H9 (cell line): ENCODE measurements around the gene DBN1. TPM values are rescaled to one million over a fixed set of nuclear protein-coding genes. Genes with fewer than 3 reads are reported as not detected.

Source experiments
- DNase-seq: peaks from one replicate; pipeline ENCODE4 v3.0.0-alpha.2; 2017
- H2AFZ ChIP-seq: one replicate; pipeline ENCODE4 v1.6.1; 2013; ENCODE audit warnings: mild to moderate bottlenecking, low read length, control low read depth, moderate library complexity
- H2AK5ac ChIP-seq: 2 replicates; pipeline ENCODE4 v1.6.1; 2013; ENCODE audit warnings: low read length, control low read depth, mixed read lengths; ENCODE audit not compliant: insufficient read length
- H2BK120ac ChIP-seq: one replicate; pipeline ENCODE4 v1.6.1; 2013; ENCODE audit warnings: low read depth, mild to moderate bottlenecking, low read length, control low read depth, inconsistent platforms; ENCODE audit not compliant: poor library complexity, severe bottlenecking
- H2BK12ac ChIP-seq: 2 replicates; pipeline ENCODE4 v1.6.1; 2013; ENCODE audit warnings: low read length, control low read depth, mixed read lengths, low read depth; ENCODE audit not compliant: insufficient read length
- H2BK15ac ChIP-seq: 2 replicates; pipeline ENCODE4 v1.6.1; 2013; ENCODE audit warnings: low read depth, low read length, control low read depth
- H2BK20ac ChIP-seq: one replicate; pipeline ENCODE4 v1.6.1; 2013; ENCODE audit warnings: low read depth, mild to moderate bottlenecking, low read length, control low read depth, inconsistent platforms; ENCODE audit not compliant: poor library complexity, severe bottlenecking
- H2BK5ac ChIP-seq: 2 replicates; pipeline ENCODE4 v1.6.1; 2013; ENCODE audit warnings: low read length, control low read depth, mixed read lengths; ENCODE audit not compliant: insufficient read length
- H3K14ac ChIP-seq: 2 replicates; pipeline ENCODE4 v1.6.1; 2013; ENCODE audit warnings: low read length, control low read depth; ENCODE audit not compliant: insufficient read depth
- H3K18ac ChIP-seq: 2 replicates; pipeline ENCODE4 v1.6.1; 2013; ENCODE audit warnings: low read depth, mild to moderate bottlenecking, mixed read lengths, low read length, control low read depth; ENCODE audit not compliant: insufficient read length
- H3K23ac ChIP-seq: 2 replicates; pipeline ENCODE4 v1.6.1; 2013; ENCODE audit warnings: low read length, control low read depth, mixed read lengths, low read depth; ENCODE audit not compliant: insufficient read length
- H3K23me2 ChIP-seq: 2 replicates; pipeline ENCODE4 v1.6.1; 2013; ENCODE audit warnings: low read depth, mild to moderate bottlenecking, mixed read lengths, low read length, control low read depth; ENCODE audit not compliant: insufficient read length, poor library complexity, severe bottlenecking
- H3K27ac ChIP-seq: 2 replicates; pipeline ENCODE4 v1.5.1; 2013; ENCODE audit warnings: low read length, control low read depth, mixed read lengths, low read depth; ENCODE audit not compliant: insufficient read length
- H3K27me3 ChIP-seq: 2 replicates; pipeline ENCODE4 v1.6.1; 2013; ENCODE audit warnings: low read length, control low read depth, inconsistent platforms; ENCODE audit not compliant: insufficient read depth
- H3K4ac ChIP-seq: 2 replicates; pipeline ENCODE4 v1.6.1; 2013; ENCODE audit warnings: low read depth, mild to moderate bottlenecking, control low read depth, inconsistent platforms, low read length, moderate library complexity
- H3K4me1 ChIP-seq: 2 replicates; pipeline ENCODE4 v1.6.1; 2013; ENCODE audit warnings: low read length, control low read depth, inconsistent platforms; ENCODE audit not compliant: insufficient read depth
- H3K4me2 ChIP-seq: 2 replicates; pipeline ENCODE4 v1.6.1; 2013; ENCODE audit warnings: low read length, control low read depth, mixed read lengths; ENCODE audit not compliant: insufficient read length, insufficient read depth
- H3K56ac ChIP-seq: 2 replicates; pipeline ENCODE4 v1.6.1; 2013; ENCODE audit warnings: low read depth, mild to moderate bottlenecking, mixed read lengths, low read length, control low read depth; ENCODE audit not compliant: insufficient read length
- H3K79me1 ChIP-seq: 2 replicates; pipeline ENCODE4 v1.6.1; 2013; ENCODE audit warnings: low read depth, mild to moderate bottlenecking, moderate library complexity, low read length, control low read depth, inconsistent platforms; ENCODE audit not compliant: insufficient read depth, poor library complexity, severe bottlenecking
- H3K79me2 ChIP-seq: 2 replicates; pipeline ENCODE4 v1.6.1; 2013; ENCODE audit warnings: low read length, control low read depth, inconsistent platforms; ENCODE audit not compliant: insufficient read depth
- H3K9ac ChIP-seq: 2 replicates; pipeline ENCODE4 v1.6.1; 2013; ENCODE audit warnings: low read length, control low read depth, mixed read lengths; ENCODE audit not compliant: insufficient read length; ENCODE audit errors: extremely low read depth
- H3K9me3 ChIP-seq: one replicate; pipeline ENCODE4 v1.6.1; 2013; ENCODE audit warnings: low read depth, low read length, inconsistent platforms; ENCODE audit not compliant: control insufficient read depth
- H3T11ph ChIP-seq: one replicate; pipeline ENCODE4 v1.6.1; 2013; ENCODE audit warnings: mild to moderate bottlenecking, low read length, control low read depth, inconsistent platforms
- H4K20me1 ChIP-seq: one replicate; pipeline ENCODE4 v1.6.1; 2013; ENCODE audit not compliant: control insufficient read depth, insufficient read length, insufficient read depth
- H4K5ac ChIP-seq: 2 replicates; pipeline ENCODE4 v1.6.1; 2013; ENCODE audit warnings: low read depth, mild to moderate bottlenecking, mixed read lengths, low read length, control low read depth; ENCODE audit not compliant: insufficient read length
- H4K8ac ChIP-seq: replicated peaks from 2 replicates; pipeline ENCODE4 v1.6.1; 2013; ENCODE audit warnings: low read length, control low read depth, mixed read lengths, low read depth; ENCODE audit not compliant: insufficient read length
- H4K91ac ChIP-seq: 2 replicates; pipeline ENCODE4 v1.6.1; 2013; ENCODE audit warnings: low read depth, mild to moderate bottlenecking, moderate library complexity, mixed read lengths, low read length, control low read depth; ENCODE audit not compliant: insufficient read length
- H3K27ac Mint-ChIP-seq, 3 experiments: 2 replicates in 2 of 3; 3 replicates in 1 of 3; pipeline ENCODE4 v1.8.0; 2020 to 2021; ENCODE audit warnings: mixed read lengths in 3 of 3, mild to moderate bottlenecking in 1 of 3, moderate library complexity in 1 of 3
- H3K27me3 Mint-ChIP-seq: 2 replicates; pipeline ENCODE4 v1.8.0; 2021; ENCODE audit warnings: low read depth, mild to moderate bottlenecking, moderate library complexity, mixed read lengths
- H3K36me3 Mint-ChIP-seq, 3 experiments: 2 replicates in 2 of 3; 3 replicates in 1 of 3; pipeline ENCODE4 v1.8.0; 2020 to 2021; ENCODE audit warnings: low read depth in 3 of 3, mixed read lengths in 3 of 3; ENCODE audit not compliant: insufficient read depth in 1 of 3
- H3K4me1 Mint-ChIP-seq, 2 experiments: 2 replicates each; pipeline ENCODE4 v1.8.0; 2020; ENCODE audit warnings: mixed read lengths in 2 of 2
- H3K4me3 Mint-ChIP-seq, 2 experiments: 2 replicates in 1 of 2; 3 replicates in 1 of 2; pipeline ENCODE4 v1.8.0; 2020 to 2021; ENCODE audit warnings: mild to moderate bottlenecking in 2 of 2, mixed read lengths in 2 of 2, moderate library complexity in 1 of 2
- H3K9me3 Mint-ChIP-seq, 2 experiments: 2 replicates in 1 of 2; 3 replicates in 1 of 2; pipeline ENCODE4 v1.8.0; 2020; ENCODE audit warnings: mild to moderate bottlenecking in 2 of 2, mixed read lengths in 2 of 2, moderate library complexity in 1 of 2
- WGBS: extraction: QIAGEN DNeasy Blood & Tissue Kit; methylation state at CpG from one replicate; pipeline ENCODE4 v1.1.7; 2013; ENCODE audit warnings: missing lambda C conversion rate, low lambda C conversion rate, mixed read lengths; ENCODE audit not compliant: insufficient read length; ENCODE audit errors: extremely low coverage; 5-methylcytosine and 5-hydroxymethylcytosine counted together
- total RNA-seq: library from RNA; stranded (reverse); gene quantifications from 2 replicates; pipeline ENCODE4 v1.2.1, GENCODE V29; 2021
- TF ChIP-seq, protein P1 (sequence below): fragments of 200-600 bp; sonication (generic); conservative IDR thresholded peaks from 3 replicates; pipeline ENCODE4 v1.8.0; 2021; ENCODE audit warnings: antibody characterized with exemption, mild to moderate bottlenecking

DBN1 gene
- total RNA-seq, 1 experiment from 2014 or later: 340 TPM

DNA sequence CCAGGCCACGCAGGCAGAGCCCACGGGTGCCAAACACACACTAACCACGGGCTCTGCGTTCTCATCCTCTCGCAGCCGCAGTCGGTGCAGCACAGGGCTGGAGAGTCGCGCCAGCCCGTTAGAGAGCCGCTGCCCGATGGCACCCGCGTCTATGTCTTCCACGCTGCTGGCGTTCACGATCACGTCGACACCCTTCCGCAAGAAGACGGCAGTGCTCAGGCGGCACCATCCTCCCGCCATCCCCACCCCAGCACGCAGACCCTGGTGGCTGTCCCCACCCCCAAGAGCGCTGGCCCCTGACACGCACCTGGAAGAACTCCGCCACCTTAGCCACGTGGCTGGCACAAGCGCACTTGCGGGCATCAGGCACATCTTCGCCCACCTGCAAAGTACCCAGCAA lies 6.0 kb downstream of the DBN1 start:
- no peaks in the 10 kb centered on the region for H4K20me1 ChIP-seq
- no peak overlapping the region for H3K4me2 ChIP-seq
- H4K5ac ChIP-seq: no peak overlapping the region
- H3K4me3 Mint-ChIP-seq: no peak overlapping the region
- H3T11ph ChIP-seq: no peak overlapping the region
- no peak overlapping the region for H3K4ac ChIP-seq
- H3K27me3 Mint-ChIP-seq: no peaks in the 10 kb centered on the region
- peaks cover 14% of the 10 kb centered on the region; the same call in 1 of the 2 replicates for H3K4me1 ChIP-seq
- no peak overlapping the region for H2AK5ac ChIP-seq
- no peak overlapping the region for H4K8ac ChIP-seq
- H3K56ac ChIP-seq: no peak overlapping the region
- H3K27ac Mint-ChIP-seq: no peak overlapping the region; a peak in 1 of 7 replicates
- no peak overlapping the region for H2BK5ac ChIP-seq
- no peak overlapping the region for H2AFZ ChIP-seq
- H3K79me2 ChIP-seq: peaks cover 24% of the 10 kb centered on the region; the same call in 1 of the 2 replicates
- no peak overlapping the region for H4K91ac ChIP-seq
- TF ChIP-seq, protein P1, sequence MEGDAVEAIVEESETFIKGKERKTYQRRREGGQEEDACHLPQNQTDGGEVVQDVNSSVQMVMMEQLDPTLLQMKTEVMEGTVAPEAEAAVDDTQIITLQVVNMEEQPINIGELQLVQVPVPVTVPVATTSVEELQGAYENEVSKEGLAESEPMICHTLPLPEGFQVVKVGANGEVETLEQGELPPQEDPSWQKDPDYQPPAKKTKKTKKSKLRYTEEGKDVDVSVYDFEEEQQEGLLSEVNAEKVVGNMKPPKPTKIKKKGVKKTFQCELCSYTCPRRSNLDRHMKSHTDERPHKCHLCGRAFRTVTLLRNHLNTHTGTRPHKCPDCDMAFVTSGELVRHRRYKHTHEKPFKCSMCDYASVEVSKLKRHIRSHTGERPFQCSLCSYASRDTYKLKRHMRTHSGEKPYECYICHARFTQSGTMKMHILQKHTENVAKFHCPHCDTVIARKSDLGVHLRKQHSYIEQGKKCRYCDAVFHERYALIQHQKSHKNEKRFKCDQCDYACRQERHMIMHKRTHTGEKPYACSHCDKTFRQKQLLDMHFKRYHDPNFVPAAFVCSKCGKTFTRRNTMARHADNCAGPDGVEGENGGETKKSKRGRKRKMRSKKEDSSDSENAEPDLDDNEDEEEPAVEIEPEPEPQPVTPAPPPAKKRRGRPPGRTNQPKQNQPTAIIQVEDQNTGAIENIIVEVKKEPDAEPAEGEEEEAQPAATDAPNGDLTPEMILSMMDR: no peak
- no peak overlapping the region for H3K27ac ChIP-seq
- no peaks in the 10 kb centered on the region for H3K9me3 ChIP-seq
- H2BK15ac ChIP-seq: no peak overlapping the region
- peaks cover 62 to 90% (median 88%) of the 10 kb centered on the region in 3 experiments for H3K36me3 Mint-ChIP-seq
- H3K79me1 ChIP-seq: peaks cover 10% of the 10 kb centered on the region
- peaks cover 4% of the 10 kb centered on the region for H3K23me2 ChIP-seq
- peaks cover 17 to 39% of the 10 kb centered on the region in 2 experiments for H3K4me1 Mint-ChIP-seq
- H3K27me3 ChIP-seq: no peaks in the 10 kb centered on the region
- no peak for DNase-seq
- H3K14ac ChIP-seq: no peak overlapping the region
- peaks cover 2 to 11% of the 10 kb centered on the region in 2 experiments; a peak in 1 of 5 replicates for H3K9me3 Mint-ChIP-seq
- no peak overlapping the region for H3K23ac ChIP-seq
- no peak overlapping the region for H3K18ac ChIP-seq
- no peak overlapping the region for H2BK120ac ChIP-seq
- H3K9ac ChIP-seq: no peak overlapping the region
- H2BK20ac ChIP-seq: no peak overlapping the region
- no peak overlapping the region for H2BK12ac ChIP-seq
- no CpG with 5 or more reads among the region's 31 CpGs for WGBS
